ENCODE data around the gene ZPBP2.

DNA sequence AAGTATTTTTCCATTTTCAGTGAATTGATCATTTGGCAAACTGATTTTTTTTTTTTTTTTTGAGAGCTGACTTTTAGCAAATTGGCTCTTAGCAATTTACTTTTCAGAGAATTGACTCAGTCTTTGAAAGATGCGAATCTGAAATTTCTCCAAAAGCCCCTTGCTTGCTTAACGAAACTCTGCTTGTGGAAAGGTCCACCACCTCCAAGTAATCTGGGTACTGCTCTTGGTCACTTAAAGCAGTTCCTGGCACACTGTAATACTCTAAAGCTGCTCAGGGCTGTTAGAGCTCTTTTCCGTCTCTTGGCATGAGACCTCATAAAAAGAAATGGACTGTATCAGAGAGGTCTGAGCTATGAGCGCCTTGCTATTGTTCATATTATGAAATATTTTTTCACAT lies 47.6 kb downstream of the ZPBP2 start:
- TF ChIP-seq, protein P1, sequence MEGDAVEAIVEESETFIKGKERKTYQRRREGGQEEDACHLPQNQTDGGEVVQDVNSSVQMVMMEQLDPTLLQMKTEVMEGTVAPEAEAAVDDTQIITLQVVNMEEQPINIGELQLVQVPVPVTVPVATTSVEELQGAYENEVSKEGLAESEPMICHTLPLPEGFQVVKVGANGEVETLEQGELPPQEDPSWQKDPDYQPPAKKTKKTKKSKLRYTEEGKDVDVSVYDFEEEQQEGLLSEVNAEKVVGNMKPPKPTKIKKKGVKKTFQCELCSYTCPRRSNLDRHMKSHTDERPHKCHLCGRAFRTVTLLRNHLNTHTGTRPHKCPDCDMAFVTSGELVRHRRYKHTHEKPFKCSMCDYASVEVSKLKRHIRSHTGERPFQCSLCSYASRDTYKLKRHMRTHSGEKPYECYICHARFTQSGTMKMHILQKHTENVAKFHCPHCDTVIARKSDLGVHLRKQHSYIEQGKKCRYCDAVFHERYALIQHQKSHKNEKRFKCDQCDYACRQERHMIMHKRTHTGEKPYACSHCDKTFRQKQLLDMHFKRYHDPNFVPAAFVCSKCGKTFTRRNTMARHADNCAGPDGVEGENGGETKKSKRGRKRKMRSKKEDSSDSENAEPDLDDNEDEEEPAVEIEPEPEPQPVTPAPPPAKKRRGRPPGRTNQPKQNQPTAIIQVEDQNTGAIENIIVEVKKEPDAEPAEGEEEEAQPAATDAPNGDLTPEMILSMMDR (IDR thresholded peaks at IDR 0.05 in 8 of 11, conservative IDR thresholded peaks at IDR 0.05 in 3 of 11), result no peak
- TF ChIP-seq POLR2AphosphoS5 (IDR thresholded peaks at IDR 0.05) (no peak), POLR2A (IDR thresholded peaks at IDR 0.05) (no peak)

All from spleen (tissue), 7 donors.